HL-60 (cell line): ENCODE measurements around the gene ASIP.

Experiments
- GABPA ChIP-seq: IDR thresholded peaks from 2 replicates; pipeline ENCODE4 v1.6.1; 2012; ENCODE audit warnings: low read depth
- POLR2AphosphoS5 ChIP-seq: IDR thresholded peaks from 2 replicates; pipeline ENCODE4 v1.6.1; 2012; ENCODE audit warnings: low read depth
- SPI1 ChIP-seq: IDR thresholded peaks from 2 replicates; pipeline ENCODE4 v1.6.1; 2012; ENCODE audit warnings: low read depth, mild to moderate bottlenecking, borderline replicate concordance
- TF ChIP-seq, protein P1 (sequence below): IDR thresholded peaks from one replicate; pipeline ENCODE4 v1.5.1; 2011; ENCODE audit warnings: low read length, control low read depth, inconsistent platforms; ENCODE audit not compliant: insufficient read depth
- TF ChIP-seq, protein P2 (sequence below): IDR thresholded peaks from 2 replicates; pipeline ENCODE4 v1.6.1; 2012; ENCODE audit warnings: low read depth; ENCODE audit not compliant: insufficient replicate concordance

DNA sequence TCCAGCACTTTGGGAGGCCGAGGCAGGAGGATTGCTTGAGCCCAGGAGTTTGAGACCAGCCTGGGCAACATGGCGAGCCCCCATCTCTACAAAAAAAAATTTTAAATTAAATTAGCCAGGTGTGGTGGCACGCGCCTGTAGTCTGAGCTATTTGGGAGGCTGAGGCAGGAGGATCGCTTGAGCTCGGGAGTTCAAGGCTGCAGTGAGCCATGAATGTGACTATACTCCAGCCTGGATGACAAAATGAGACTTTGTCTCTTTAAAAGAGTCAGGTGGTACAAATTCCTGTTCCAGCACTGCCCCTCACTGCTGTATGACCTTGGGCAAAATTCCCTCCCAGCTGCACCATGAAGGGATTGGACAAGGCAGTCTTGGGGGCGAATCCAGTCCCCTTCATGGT, 33.5 kb downstream of the ASIP start:
- TF ChIP-seq, protein P1, sequence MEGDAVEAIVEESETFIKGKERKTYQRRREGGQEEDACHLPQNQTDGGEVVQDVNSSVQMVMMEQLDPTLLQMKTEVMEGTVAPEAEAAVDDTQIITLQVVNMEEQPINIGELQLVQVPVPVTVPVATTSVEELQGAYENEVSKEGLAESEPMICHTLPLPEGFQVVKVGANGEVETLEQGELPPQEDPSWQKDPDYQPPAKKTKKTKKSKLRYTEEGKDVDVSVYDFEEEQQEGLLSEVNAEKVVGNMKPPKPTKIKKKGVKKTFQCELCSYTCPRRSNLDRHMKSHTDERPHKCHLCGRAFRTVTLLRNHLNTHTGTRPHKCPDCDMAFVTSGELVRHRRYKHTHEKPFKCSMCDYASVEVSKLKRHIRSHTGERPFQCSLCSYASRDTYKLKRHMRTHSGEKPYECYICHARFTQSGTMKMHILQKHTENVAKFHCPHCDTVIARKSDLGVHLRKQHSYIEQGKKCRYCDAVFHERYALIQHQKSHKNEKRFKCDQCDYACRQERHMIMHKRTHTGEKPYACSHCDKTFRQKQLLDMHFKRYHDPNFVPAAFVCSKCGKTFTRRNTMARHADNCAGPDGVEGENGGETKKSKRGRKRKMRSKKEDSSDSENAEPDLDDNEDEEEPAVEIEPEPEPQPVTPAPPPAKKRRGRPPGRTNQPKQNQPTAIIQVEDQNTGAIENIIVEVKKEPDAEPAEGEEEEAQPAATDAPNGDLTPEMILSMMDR = no peak
- TF ChIP-seq POLR2AphosphoS5 (no peak), SPI1 (no peak), GABPA (no peak)
- TF ChIP-seq, protein P2, sequence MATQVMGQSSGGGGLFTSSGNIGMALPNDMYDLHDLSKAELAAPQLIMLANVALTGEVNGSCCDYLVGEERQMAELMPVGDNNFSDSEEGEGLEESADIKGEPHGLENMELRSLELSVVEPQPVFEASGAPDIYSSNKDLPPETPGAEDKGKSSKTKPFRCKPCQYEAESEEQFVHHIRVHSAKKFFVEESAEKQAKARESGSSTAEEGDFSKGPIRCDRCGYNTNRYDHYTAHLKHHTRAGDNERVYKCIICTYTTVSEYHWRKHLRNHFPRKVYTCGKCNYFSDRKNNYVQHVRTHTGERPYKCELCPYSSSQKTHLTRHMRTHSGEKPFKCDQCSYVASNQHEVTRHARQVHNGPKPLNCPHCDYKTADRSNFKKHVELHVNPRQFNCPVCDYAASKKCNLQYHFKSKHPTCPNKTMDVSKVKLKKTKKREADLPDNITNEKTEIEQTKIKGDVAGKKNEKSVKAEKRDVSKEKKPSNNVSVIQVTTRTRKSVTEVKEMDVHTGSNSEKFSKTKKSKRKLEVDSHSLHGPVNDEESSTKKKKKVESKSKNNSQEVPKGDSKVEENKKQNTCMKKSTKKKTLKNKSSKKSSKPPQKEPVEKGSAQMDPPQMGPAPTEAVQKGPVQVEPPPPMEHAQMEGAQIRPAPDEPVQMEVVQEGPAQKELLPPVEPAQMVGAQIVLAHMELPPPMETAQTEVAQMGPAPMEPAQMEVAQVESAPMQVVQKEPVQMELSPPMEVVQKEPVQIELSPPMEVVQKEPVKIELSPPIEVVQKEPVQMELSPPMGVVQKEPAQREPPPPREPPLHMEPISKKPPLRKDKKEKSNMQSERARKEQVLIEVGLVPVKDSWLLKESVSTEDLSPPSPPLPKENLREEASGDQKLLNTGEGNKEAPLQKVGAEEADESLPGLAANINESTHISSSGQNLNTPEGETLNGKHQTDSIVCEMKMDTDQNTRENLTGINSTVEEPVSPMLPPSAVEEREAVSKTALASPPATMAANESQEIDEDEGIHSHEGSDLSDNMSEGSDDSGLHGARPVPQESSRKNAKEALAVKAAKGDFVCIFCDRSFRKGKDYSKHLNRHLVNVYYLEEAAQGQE = no peak
